Endothelial cell of umbilical vein (primary cell): ENCODE measurements around the gene GET4. TPM values are rescaled to one million over a fixed set of nuclear protein-coding genes. Genes with fewer than 3 reads are reported as not detected.

Experiments
- BruUV-seq: library from RNA; stranded (reverse); fragments of 400-500 nt; replicated peaks from 2 replicates; lab custom pipeline; 2021; lab: Mats Ljungman, UMichigan
- CTCF ChIA-PET: fragments of 300-600, 350-600 bp; sonication (Branson Sonifier 250); formaldehyde crosslinking; loops from one replicate; lab custom pipeline; 2021; ENCODE audit warnings: antibody characterized with exemption, inconsistent platforms; lab: Charles Lee
- POLR2A ChIA-PET: fragments of 300-600, 350-600 bp; sonication (Branson Sonifier 250); formaldehyde crosslinking; loops from one replicate; lab custom pipeline; 2021; ENCODE audit warnings: antibody characterized with exemption, inconsistent platforms; lab: Charles Lee
- DNase-seq: peaks from one replicate; pipeline ENCODE4 v3.0.0-alpha.2; 2011; ENCODE audit warnings: low read depth, low spot score
- FAIRE-seq: peaks from 2 replicates; lab custom pipeline; 2011; peaks lifted over from hg19 to GRCh38; lab: Jason Lieb, UNC
- H2AFZ ChIP-seq: 2 replicates; pipeline ENCODE4 v1.6.0; 2012; ENCODE audit warnings: low read depth, low read length, control low read depth, inconsistent platforms
- H3K27ac ChIP-seq: 2 replicates; pipeline ENCODE4 v1.5.1; 2011; ENCODE audit warnings: low read depth, mild to moderate bottlenecking, control low read depth, low read length, moderate library complexity; ENCODE audit not compliant: insufficient read depth
- H3K27me3 ChIP-seq, 2 experiments: 2 replicates each; pipeline versions ENCODE4 v1.6.0 to v1.6.1; 2011; ENCODE audit warnings: low read length in 2 of 2, mixed read lengths in 1 of 2; ENCODE audit not compliant: control insufficient read depth in 2 of 2, insufficient read depth in 2 of 2
- H3K36me3 ChIP-seq, 2 experiments: 2 replicates in 1 of 2; 3 replicates in 1 of 2; pipeline ENCODE4 v1.5.1; 2011; ENCODE audit warnings: low read length in 2 of 2, mild to moderate bottlenecking in 1 of 2, moderate library complexity in 1 of 2; ENCODE audit not compliant: control insufficient read depth in 2 of 2, insufficient read depth in 2 of 2; ENCODE audit errors: extremely low read depth in 1 of 2
- H3K4me1 ChIP-seq: 3 replicates; pipeline ENCODE4 v1.5.1; 2011; ENCODE audit warnings: mild to moderate bottlenecking, low read length; ENCODE audit not compliant: control insufficient read depth, insufficient read depth; ENCODE audit errors: extremely low read depth
- H3K4me2 ChIP-seq: 2 replicates; pipeline ENCODE4 v1.6.1; 2011; ENCODE audit warnings: low read length, control low read depth, mixed read lengths; ENCODE audit not compliant: insufficient read depth
- H3K4me3 ChIP-seq, 3 experiments: fragments of 200-600 bp in 1 of 3; sonication (generic), shearing (Covaris generic) in 1 of 3; replicated peaks in 1 of 3; 2 replicates each; pipeline ENCODE4 v1.5.1; 2011 to 2016; ENCODE audit warnings: control low read depth in 3 of 3, low read length in 3 of 3, mild to moderate bottlenecking in 2 of 3, inconsistent platforms in 1 of 3, low read depth in 1 of 3, moderate library complexity in 1 of 3; ENCODE audit not compliant: insufficient read depth in 1 of 3
- H3K79me2 ChIP-seq: 2 replicates; pipeline ENCODE4 v1.6.0; 2012; ENCODE audit warnings: low read length, inconsistent platforms; ENCODE audit not compliant: control insufficient read depth, insufficient read depth
- H3K9ac ChIP-seq: replicated peaks from 2 replicates; pipeline ENCODE3; 2011; ENCODE audit warnings: low read length, control low read depth; ENCODE audit not compliant: insufficient read depth; ENCODE audit errors: extremely low read depth
- H3K9me1 ChIP-seq: replicated peaks from 3 replicates; pipeline ENCODE4 v1.6.0; 2011; ENCODE audit warnings: mild to moderate bottlenecking, low read length; ENCODE audit not compliant: control insufficient read depth, insufficient read depth; ENCODE audit errors: extremely low read depth
- H3K9me3 ChIP-seq: replicated peaks from 2 replicates; pipeline ENCODE4 v1.5.1; 2012; ENCODE audit warnings: low read length, inconsistent platforms; ENCODE audit not compliant: control insufficient read depth, insufficient read depth
- H4K20me1 ChIP-seq: replicated peaks from 2 replicates; pipeline ENCODE3; 2011; ENCODE audit warnings: mild to moderate bottlenecking, low read length; ENCODE audit not compliant: control insufficient read depth, insufficient read depth; ENCODE audit errors: extremely low read depth
- EZH2 ChIP-seq: IDR thresholded peaks from 2 replicates; pipeline ENCODE4 v1.6.1; 2012; ENCODE audit warnings: borderline replicate concordance, low read depth, mild to moderate bottlenecking, moderate library complexity, low read length, inconsistent platforms; ENCODE audit not compliant: severe bottlenecking
- FOS ChIP-seq: IDR thresholded peaks from 2 replicates; pipeline ENCODE4 v1.6.1; 2011; ENCODE audit warnings: mild to moderate bottlenecking, low read length, moderate library complexity, borderline replicate concordance; ENCODE audit not compliant: insufficient read depth
- GATA2 ChIP-seq: IDR thresholded peaks from 2 replicates; pipeline ENCODE4 v1.7.0; 2011; ENCODE audit warnings: low read depth, mild to moderate bottlenecking, moderate library complexity, mixed read lengths, low read length; ENCODE audit not compliant: insufficient read length, insufficient read depth
- JUN ChIP-seq: IDR thresholded peaks from 2 replicates; pipeline ENCODE4 v1.6.1; 2011; ENCODE audit warnings: borderline replicate concordance, low read depth; ENCODE audit not compliant: insufficient read length, insufficient read depth
- MYC ChIP-seq: IDR thresholded peaks from one replicate; pipeline ENCODE4 v1.6.1; 2011; ENCODE audit warnings: mild to moderate bottlenecking, low read depth, low read length
- POLR2A ChIP-seq: IDR thresholded peaks from 2 replicates; pipeline ENCODE4 v1.6.1; 2012; ENCODE audit warnings: low read depth, mild to moderate bottlenecking, control low read depth, low read length
- POLR2AphosphoS5 ChIP-seq: IDR thresholded peaks from 2 replicates; pipeline ENCODE4 v1.6.1; 2012; ENCODE audit warnings: low read depth, mild to moderate bottlenecking, control low read depth, low read length, moderate library complexity; ENCODE audit not compliant: insufficient read depth
- dilution Hi-C: fragments of 300-500 bp; cut with MboI; formaldehyde crosslinking; loops from one replicate; pipeline ENCODE4 v1.15.0; 2019; ENCODE audit warnings: low sequenced_read_pairs; ENCODE audit not compliant: extremely low pct_ligation_motif_present
- intact Hi-C: fragments of 100-400 bp; cut with micrococcal nuclease; formaldehyde crosslinking; loops from one replicate; pipeline ENCODE4 v1.10.0; 2022
- polyA plus RNA-seq, 4 experiments: library from polyadenylated mRNA; depleted of rRNA in 3 of 4; stranded (reverse) in 3 of 4; unstranded in 1 of 4; fragments of >200 nt; gene quantifications; 2 replicates each; pipeline versions ENCODE4 v1.2.1 to v1.2.3, GENCODE V29; 2011 to 2012; ENCODE audit warnings: missing spikeins in 1 of 4
- total RNA-seq: library from RNA; stranded (reverse); gene quantifications from 2 replicates; pipeline ENCODE4 v1.2.3, GENCODE V29; 2021
- TF ChIP-seq, protein P1 (sequence below): IDR thresholded peaks from 2 replicates; pipeline ENCODE4 v1.6.1; 2011; ENCODE audit not compliant: insufficient read depth, insufficient read length
- TF ChIP-seq, protein P2 (sequence below), 2 donors: IDR thresholded peaks; 1 replicate in 1 of 2; 2 replicates in 1 of 2; pipeline ENCODE4 v1.5.1; 2011; ENCODE audit warnings: low read length in 2 of 2, mild to moderate bottlenecking in 2 of 2, moderate library complexity in 2 of 2, control low read depth in 1 of 2, inconsistent platforms in 1 of 2, low read depth in 1 of 2; ENCODE audit not compliant: insufficient read depth in 1 of 2; ENCODE audit errors: extremely low read depth in 1 of 2

The GET4 gene
- total and polyA plus RNA-seq, 2 donors (not counting 3 experiments of a cell fraction or from before 2014, with no cell fraction given), result 48.4 to 58.1 TPM

DNA sequence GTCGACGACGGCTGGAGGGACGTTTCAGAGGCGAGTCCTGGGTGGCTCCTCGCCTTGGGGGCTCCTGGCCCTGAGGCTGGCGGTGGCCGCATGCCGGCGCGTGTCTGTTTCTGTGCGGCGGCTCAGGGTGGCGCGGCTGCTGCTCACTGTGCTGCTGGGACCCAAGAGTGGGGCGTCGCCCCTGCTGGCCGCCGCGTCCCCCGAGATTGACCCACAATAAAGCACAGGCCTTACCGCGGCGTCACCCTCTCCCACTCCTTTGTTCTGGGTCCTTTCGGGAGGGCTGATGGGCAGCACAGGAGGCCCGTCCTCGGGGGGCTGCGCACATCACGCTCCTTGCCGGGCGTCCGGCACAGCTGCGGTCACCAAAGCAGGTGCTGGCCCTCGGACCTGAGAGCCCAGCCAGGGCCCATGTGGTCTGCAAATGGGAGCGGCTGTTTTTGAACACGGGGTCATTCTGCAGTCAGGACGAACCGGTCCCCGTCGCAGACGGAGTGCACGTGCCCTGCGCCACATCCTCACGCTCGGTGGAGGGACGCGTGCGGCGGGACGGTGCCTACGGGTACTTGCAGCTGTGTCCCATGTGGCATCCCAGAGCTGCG, 19.2 kb downstream of the GET4 start:
- H2AFZ ChIP-seq, result no peak overlapping the region
- H3K4me3 ChIP-seq, result no peak overlapping the region
- H4K20me1 ChIP-seq, result no peaks in the 10 kb centered on the region
- DNase-seq (no peak), FAIRE-seq (no peak)
- H3K4me2 ChIP-seq, result no peak overlapping the region
- peaks cover 4% of the 10 kb centered on the region for H3K4me1 ChIP-seq
- no peaks in the 10 kb centered on the region for H3K9me1 ChIP-seq
- H3K27me3 ChIP-seq, result no peaks in the 10 kb centered on the region
- peaks cover 9 to 44% of the 10 kb centered on the region in 2 experiments for H3K36me3 ChIP-seq
- no peak overlapping the region for H3K27ac ChIP-seq
- TF ChIP-seq POLR2A (no peak), GATA2 (no peak), POLR2AphosphoS5 (no peak), MYC (no peak), FOS (no peak), EZH2 (no peak), JUN (no peak)
- TF ChIP-seq, protein P1, sequence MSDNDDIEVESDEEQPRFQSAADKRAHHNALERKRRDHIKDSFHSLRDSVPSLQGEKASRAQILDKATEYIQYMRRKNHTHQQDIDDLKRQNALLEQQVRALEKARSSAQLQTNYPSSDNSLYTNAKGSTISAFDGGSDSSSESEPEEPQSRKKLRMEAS, result no peak
- TF ChIP-seq, protein P2, sequence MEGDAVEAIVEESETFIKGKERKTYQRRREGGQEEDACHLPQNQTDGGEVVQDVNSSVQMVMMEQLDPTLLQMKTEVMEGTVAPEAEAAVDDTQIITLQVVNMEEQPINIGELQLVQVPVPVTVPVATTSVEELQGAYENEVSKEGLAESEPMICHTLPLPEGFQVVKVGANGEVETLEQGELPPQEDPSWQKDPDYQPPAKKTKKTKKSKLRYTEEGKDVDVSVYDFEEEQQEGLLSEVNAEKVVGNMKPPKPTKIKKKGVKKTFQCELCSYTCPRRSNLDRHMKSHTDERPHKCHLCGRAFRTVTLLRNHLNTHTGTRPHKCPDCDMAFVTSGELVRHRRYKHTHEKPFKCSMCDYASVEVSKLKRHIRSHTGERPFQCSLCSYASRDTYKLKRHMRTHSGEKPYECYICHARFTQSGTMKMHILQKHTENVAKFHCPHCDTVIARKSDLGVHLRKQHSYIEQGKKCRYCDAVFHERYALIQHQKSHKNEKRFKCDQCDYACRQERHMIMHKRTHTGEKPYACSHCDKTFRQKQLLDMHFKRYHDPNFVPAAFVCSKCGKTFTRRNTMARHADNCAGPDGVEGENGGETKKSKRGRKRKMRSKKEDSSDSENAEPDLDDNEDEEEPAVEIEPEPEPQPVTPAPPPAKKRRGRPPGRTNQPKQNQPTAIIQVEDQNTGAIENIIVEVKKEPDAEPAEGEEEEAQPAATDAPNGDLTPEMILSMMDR (IDR thresholded peaks at IDR 0.05; ENCODE audit: extremely low read depth in 1 of 2, insufficient read depth in 1 of 2, low read depth in 1 of 2, low read length in 2 of 2), result no peak
- ChIA-PET POLR2A (no interaction called here), CTCF (no interaction called here)
- dilution Hi-C loops, result no loop called here
- no TSS peak for BruUV-seq
- no peaks in the 10 kb centered on the region for H3K9me3 ChIP-seq
- intact Hi-C loops, result no loop called here
- no peak overlapping the region for H3K9ac ChIP-seq
- no peaks in the 10 kb centered on the region for H3K79me2 ChIP-seq
